Endodermal cell (in vitro differentiated cells): ENCODE measurements around the gene KCNJ4. TPM values are rescaled to one million over a fixed set of nuclear protein-coding genes. Genes with fewer than 3 reads are reported as not detected.
"Not testable (repeated sequence)": the region's sequence is repeated elsewhere in the genome, so short reads cannot be mapped to it uniquely, and the experiment has no call there.

Source experiments
- DNase-seq: peaks from one replicate; pipeline ENCODE4 v3.0.0-alpha.2; 2017
- H3K27ac ChIP-seq: 2 replicates; pipeline ENCODE4 v1.5.1; 2013; ENCODE audit warnings: mild to moderate bottlenecking, low read depth, low read length, moderate library complexity
- H3K27me3 ChIP-seq: 2 replicates; pipeline ENCODE4 v1.6.1; 2013; ENCODE audit warnings: mild to moderate bottlenecking, low read length, moderate library complexity; ENCODE audit not compliant: insufficient read depth, control insufficient read depth, poor library complexity, severe bottlenecking
- H3K36me3 ChIP-seq: 2 replicates; pipeline ENCODE4 v1.7.0; 2013; ENCODE audit warnings: mild to moderate bottlenecking, low read length, moderate library complexity; ENCODE audit not compliant: control insufficient read depth, insufficient read depth
- H3K4me1 ChIP-seq: one replicate; pipeline ENCODE4 v1.7.0; 2013; ENCODE audit warnings: low read length; ENCODE audit not compliant: control insufficient read depth, insufficient read depth
- H3K4me3 ChIP-seq: 2 replicates; pipeline ENCODE4 v1.5.1; 2013; ENCODE audit warnings: mild to moderate bottlenecking, low read length, moderate library complexity
- H3K9ac ChIP-seq: 2 replicates; pipeline ENCODE4 v1.6.1; 2013; ENCODE audit warnings: mild to moderate bottlenecking, low read length, moderate library complexity; ENCODE audit not compliant: poor library complexity, severe bottlenecking; ENCODE audit errors: extremely low read depth
- H3K9me3 ChIP-seq: 2 replicates; pipeline ENCODE4 v1.6.1; 2013; ENCODE audit warnings: mild to moderate bottlenecking, low read length, moderate library complexity; ENCODE audit not compliant: control insufficient read depth
- H3K27ac Mint-ChIP-seq: 2 replicates; pipeline ENCODE4 v1.8.0; 2020; ENCODE audit warnings: mixed read lengths
- H3K27me3 Mint-ChIP-seq: 2 replicates; pipeline ENCODE4 v1.8.0; 2021; ENCODE audit warnings: mild to moderate bottlenecking, mixed read lengths; ENCODE audit not compliant: insufficient read depth
- H3K36me3 Mint-ChIP-seq: 2 replicates; pipeline ENCODE4 v1.8.0; 2020; ENCODE audit warnings: low read depth, mixed read lengths
- H3K4me1 Mint-ChIP-seq: 2 replicates; pipeline ENCODE4 v1.8.0; 2020; ENCODE audit warnings: mixed read lengths
- H3K4me3 Mint-ChIP-seq: 2 replicates; pipeline ENCODE4 v1.8.0; 2020; ENCODE audit warnings: mild to moderate bottlenecking, moderate library complexity, mixed read lengths
- H3K9me3 Mint-ChIP-seq: 2 replicates; pipeline ENCODE4 v1.8.0; 2020; ENCODE audit warnings: mild to moderate bottlenecking, mixed read lengths
- CTCF ChIP-seq: fragments of 200-600 bp; sonication (generic); conservative IDR thresholded peaks from 2 replicates; pipeline ENCODE4 v1.5.0; 2021; ENCODE audit warnings: antibody characterized with exemption, mild to moderate bottlenecking
- WGBS, 2 experiments: methylation state at CpG; one replicate each; pipeline versions ENCODE4 v1.1.5 to v1.1.7; 2013; ENCODE audit warnings: missing lambda C conversion rate in 2 of 2, mixed read lengths in 1 of 2; ENCODE audit not compliant: insufficient coverage in 1 of 2, insufficient read length in 1 of 2; 5-methylcytosine and 5-hydroxymethylcytosine counted together
- total RNA-seq, 2 donors: library from RNA; stranded (reverse); fragmentation: NEBNext Ultra II Directional in 1 of 2; extraction: Animal tissue kit (Norgen Biotek cat#: 25700) in 1 of 2; gene quantifications; 2 replicates in 1 of 2; 3 replicates in 1 of 2; pipeline ENCODE4 v1.2.1, GENCODE V29; 2021

The KCNJ4 gene
- total RNA-seq, 2 donors from 2014 or later: 0.37 to 1.4 TPM

GRCh38 chr22:38383417-38383816 is 71.6 kb downstream of the KCNJ4 start:
- Mint-ChIP-seq H3K4me3 (no peak overlapping the region), H3K4me1 (peaks cover 40% of the 10 kb centered on the region), H3K36me3 (peaks cover 29% of the 10 kb centered on the region), H3K27me3 (no peaks in the 10 kb centered on the region), H3K27ac (no peak overlapping the region), H3K9me3 (peaks cover 2% of the 10 kb centered on the region)
- Histone ChIP-seq H3K27ac (no peak overlapping the region), H3K4me3 (peak overlapping the region; percentile 62), H3K36me3 (peaks cover 45% of the 10 kb centered on the region), H3K27me3 (no peaks in the 10 kb centered on the region), H3K4me1 (peaks cover 6% of the 10 kb centered on the region), H3K9ac (no peak overlapping the region), H3K9me3 (no peaks in the 10 kb centered on the region)
- DNase-seq: no peak
- TF ChIP-seq CTCF: no peak
- 71 to 79% methylated on average over 1 to 2 of the region's 2 CpGs for WGBS, 2 experiments

GRCh38 chr22:38381371-38381770 is 73.6 kb downstream of the KCNJ4 start:
- H3K9ac ChIP-seq, DNase-seq, H3K9me3 Mint-ChIP-seq, H3K27me3 Mint-ChIP-seq, H3K4me3 ChIP-seq, H3K9me3 ChIP-seq, H3K27ac ChIP-seq, H3K4me3 Mint-ChIP-seq, H3K4me1 ChIP-seq, H3K27me3 ChIP-seq: not testable (repeated sequence)
- WGBS, 2 experiments: 73 to 100% methylated on average over 2 to 3 of the region's 3 CpGs
- peak overlapping the region; percentile 35 for H3K27ac Mint-ChIP-seq
- H3K36me3 ChIP-seq: peaks cover 59% of the 10 kb centered on the region
- H3K4me1 Mint-ChIP-seq: peaks cover 27% of the 10 kb centered on the region
- H3K36me3 Mint-ChIP-seq: peaks cover 41% of the 10 kb centered on the region

Other genes starting within 250 kb of the KCNJ4 start
- gene TMEM184B, start 182.2 kb downstream of the KCNJ4 start, total RNA-seq: 10 to 100 TPM; 55.4 to 57.6 TPM
- gene CSNK1E, start 137.8 kb downstream of the KCNJ4 start, total RNA-seq: 100 to 1,000 TPM; 224 to 229 TPM
- 10 to 100 TPM; 11.4 to 14.9 TPM for gene KDELR3, start 12.9 kb upstream of the KCNJ4 start, total RNA-seq
- gene DDX17, start 51.1 kb upstream of the KCNJ4 start, total RNA-seq: 100 to 1,000 TPM; 507 to 621 TPM
- 1 to 10 TPM; 4.2 to 6.8 TPM for gene DMC1, start 115.0 kb upstream of the KCNJ4 start, total RNA-seq
- gene FAM227A, start 201.2 kb upstream of the KCNJ4 start, total RNA-seq: 10 to 100 TPM in 1 of 2 donors, 1 to 10 TPM in 1; 9.1 to 14.9 TPM
- 10 to 100 TPM; 40.7 to 60.9 TPM for gene CBY1, start 201.4 kb upstream of the KCNJ4 start, total RNA-seq
- 100 to 1,000 TPM; 114 to 119 TPM for gene TOMM22, start 226.8 kb upstream of the KCNJ4 start, total RNA-seq
- 10 to 100 TPM; 21.2 to 26.7 TPM for gene JOSD1, start 245.7 kb upstream of the KCNJ4 start, total RNA-seq